Mesothelial cell of epicardium (in vitro differentiated cells): Measurements from ENCODE around the gene EDEM3. TPM values are rescaled to one million over a fixed set of nuclear protein-coding genes. Genes with fewer than 3 reads are reported as not detected.

Experiments
- DNase-seq, 2 experiments: peaks; one replicate each; pipeline ENCODE4 v3.0.0; 2021; ENCODE audit warnings: low spot score in 2 of 2; ENCODE audit not compliant: unreplicated experiment in 2 of 2
- H3K27ac Mint-ChIP-seq: 2 replicates; pipeline ENCODE4 v1.8.0; 2021; ENCODE audit warnings: mixed read lengths
- H3K27me3 Mint-ChIP-seq: 2 replicates; pipeline ENCODE4 v1.8.0; 2021; ENCODE audit warnings: low read depth, mixed read lengths
- H3K36me3 Mint-ChIP-seq: 2 replicates; pipeline ENCODE4 v1.8.0; 2021; ENCODE audit warnings: mixed read lengths
- H3K4me1 Mint-ChIP-seq: 2 replicates; pipeline ENCODE4 v1.8.0; 2021; ENCODE audit warnings: mixed read lengths
- H3K4me3 Mint-ChIP-seq: 2 replicates; pipeline ENCODE4 v1.8.0; 2021; ENCODE audit warnings: mild to moderate bottlenecking, moderate library complexity, mixed read lengths
- H3K9me3 Mint-ChIP-seq: 2 replicates; pipeline ENCODE4 v1.8.0; 2021; ENCODE audit warnings: mixed read lengths
- CTCF ChIP-seq: fragments of 200-600 bp; sonication (generic); IDR thresholded peaks from one replicate; pipeline ENCODE4 v1.5.0; 2021; ENCODE audit warnings: antibody characterized with exemption; ENCODE audit not compliant: unreplicated experiment
- total RNA-seq: library from RNA; stranded (reverse); gene quantifications from 3 replicates; pipeline ENCODE4 v1.2.1, GENCODE V29; 2021

Gene EDEM3
- total RNA-seq, 1 donor from 2014 or later = 25.4 TPM

GRCh38 chr1:184693011-184693410 lies 61.6 kb downstream of the EDEM3 start:
- TF ChIP-seq CTCF = no peak
- H3K36me3 Mint-ChIP-seq = peaks cover 16% of the 10 kb centered on the region
- no peaks in the 10 kb centered on the region for H3K9me3 Mint-ChIP-seq
- no peak overlapping the region for H3K4me3 Mint-ChIP-seq
- DNase-seq = no peak
- no peaks in the 10 kb centered on the region for H3K27me3 Mint-ChIP-seq
- H3K4me1 Mint-ChIP-seq = peaks cover 27% of the 10 kb centered on the region
- no peak overlapping the region for H3K27ac Mint-ChIP-seq

GRCh38 chr1:184691719-184692324 lies 62.8 kb downstream of the EDEM3 start:
- peaks cover 27% of the 10 kb centered on the region for H3K4me1 Mint-ChIP-seq
- no peak for TF ChIP-seq CTCF
- DNase-seq = no peak

GRCh38 chr1:184686540-184686939 lies 68.1 kb downstream of the EDEM3 start:
- H3K4me3 Mint-ChIP-seq = no peak overlapping the region
- no peaks in the 10 kb centered on the region for H3K27me3 Mint-ChIP-seq
- DNase-seq = no peak
- H3K4me1 Mint-ChIP-seq = peaks cover 6% of the 10 kb centered on the region
- H3K27ac Mint-ChIP-seq = peak overlapping the region; percentile 15
- H3K36me3 Mint-ChIP-seq = peaks cover 2% of the 10 kb centered on the region
- TF ChIP-seq CTCF = no peak
- peaks cover 3% of the 10 kb centered on the region for H3K9me3 Mint-ChIP-seq

More at GRCh38 chr1:184691719-184692324, 62.8 kb downstream of the EDEM3 start:
- H3K27ac Mint-ChIP-seq = peak overlapping the region; percentile 33
- no peaks in the 10 kb centered on the region for H3K27me3 Mint-ChIP-seq
- H3K36me3 Mint-ChIP-seq = peaks cover 16% of the 10 kb centered on the region
- H3K4me3 Mint-ChIP-seq = no peak overlapping the region
- no peaks in the 10 kb centered on the region for H3K9me3 Mint-ChIP-seq

- no peak overlapping the region for H3K4me3 Mint-ChIP-seq
- no peak overlapping the region for H3K27ac Mint-ChIP-seq
- H3K36me3 Mint-ChIP-seq = peaks cover 11% of the 10 kb centered on the region
- no peak for TF ChIP-seq CTCF
- peaks cover 16% of the 10 kb centered on the region for H3K9me3 Mint-ChIP-seq
- no peak for DNase-seq
- H3K4me1 Mint-ChIP-seq = peaks cover 5% of the 10 kb centered on the region
- no peaks in the 10 kb centered on the region for H3K27me3 Mint-ChIP-seq
These were observed 69.5 kb downstream of the EDEM3 start for GRCh38 chr1:184685116-184685515.

GRCh38 chr1:184684285-184685074 lies 70.2 kb downstream of the EDEM3 start:
- no peak overlapping the region for H3K27ac Mint-ChIP-seq
- no peak for TF ChIP-seq CTCF
- H3K4me1 Mint-ChIP-seq = peaks cover 5% of the 10 kb centered on the region
- no peak overlapping the region for H3K4me3 Mint-ChIP-seq
- H3K9me3 Mint-ChIP-seq = peaks cover 16% of the 10 kb centered on the region
- DNase-seq = no peak
- H3K36me3 Mint-ChIP-seq = peaks cover 12% of the 10 kb centered on the region
- H3K27me3 Mint-ChIP-seq = no peaks in the 10 kb centered on the region
